ENCODE data around the gene DSCAML1.

The DSCAML1 gene

DNA sequence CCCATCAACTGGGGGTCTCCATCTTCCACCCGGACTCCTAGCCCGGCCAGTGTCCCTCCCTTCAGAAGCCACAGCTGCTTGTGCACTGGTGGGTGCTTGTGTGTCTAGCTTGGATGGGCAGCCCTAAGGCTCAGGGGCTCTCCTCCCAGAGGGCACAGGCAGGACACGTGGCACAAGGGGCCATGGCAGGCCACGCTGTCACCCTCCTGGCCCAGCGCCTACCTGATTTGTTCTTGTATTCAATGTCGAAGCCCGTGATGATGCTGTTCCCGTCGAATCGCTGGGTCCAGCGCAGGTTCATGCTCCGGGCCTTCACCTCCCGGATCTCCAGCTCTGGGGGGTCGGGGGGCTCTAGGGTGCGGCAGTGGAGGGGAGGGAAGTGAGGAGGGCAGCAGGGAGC lies 316.8 kb downstream of the DSCAML1 start:
- no peak for DNase-seq

DNA sequence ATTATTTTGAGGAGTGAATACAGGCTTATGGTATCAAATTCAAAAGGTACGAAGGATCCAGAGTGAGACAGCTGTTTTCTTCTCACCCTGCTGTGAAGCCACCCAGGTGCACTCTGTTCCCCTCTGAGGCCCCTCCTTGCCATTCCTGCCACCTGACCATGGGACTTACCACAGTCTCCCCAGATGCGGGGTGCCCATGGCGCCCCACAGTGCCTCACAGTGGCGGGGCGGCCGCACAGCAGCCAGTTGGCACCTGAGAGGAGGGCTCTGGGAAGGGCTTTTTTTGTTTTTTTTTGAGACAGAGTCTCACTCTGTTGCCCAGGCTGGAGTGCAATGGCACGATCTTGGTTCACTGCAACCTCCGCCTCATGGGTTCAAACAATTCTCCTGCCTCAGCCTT lies 317.6 kb downstream of the DSCAML1 start:
- no peak for DNase-seq

DNA sequence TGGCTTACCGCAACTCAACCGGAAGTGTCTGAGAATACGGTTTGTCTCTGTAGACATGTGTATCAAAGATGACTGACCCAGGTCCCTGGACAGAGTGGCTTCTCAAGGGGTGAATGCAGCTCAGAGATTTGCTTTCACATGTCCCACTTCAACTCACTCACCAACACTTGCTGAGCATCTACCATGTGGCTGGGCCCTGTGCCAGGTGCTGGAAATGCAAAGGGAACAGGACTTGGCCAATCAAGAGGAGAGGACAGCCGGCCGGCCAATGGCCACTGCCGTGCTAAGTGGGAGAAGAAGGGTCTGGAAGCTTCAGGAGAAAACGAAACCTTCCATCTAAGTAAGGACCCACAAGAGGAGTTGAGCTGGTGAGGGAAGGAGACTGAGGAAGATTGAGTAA lies 318.1 kb downstream of the DSCAML1 start:
- DNase-seq = no peak

DNA sequence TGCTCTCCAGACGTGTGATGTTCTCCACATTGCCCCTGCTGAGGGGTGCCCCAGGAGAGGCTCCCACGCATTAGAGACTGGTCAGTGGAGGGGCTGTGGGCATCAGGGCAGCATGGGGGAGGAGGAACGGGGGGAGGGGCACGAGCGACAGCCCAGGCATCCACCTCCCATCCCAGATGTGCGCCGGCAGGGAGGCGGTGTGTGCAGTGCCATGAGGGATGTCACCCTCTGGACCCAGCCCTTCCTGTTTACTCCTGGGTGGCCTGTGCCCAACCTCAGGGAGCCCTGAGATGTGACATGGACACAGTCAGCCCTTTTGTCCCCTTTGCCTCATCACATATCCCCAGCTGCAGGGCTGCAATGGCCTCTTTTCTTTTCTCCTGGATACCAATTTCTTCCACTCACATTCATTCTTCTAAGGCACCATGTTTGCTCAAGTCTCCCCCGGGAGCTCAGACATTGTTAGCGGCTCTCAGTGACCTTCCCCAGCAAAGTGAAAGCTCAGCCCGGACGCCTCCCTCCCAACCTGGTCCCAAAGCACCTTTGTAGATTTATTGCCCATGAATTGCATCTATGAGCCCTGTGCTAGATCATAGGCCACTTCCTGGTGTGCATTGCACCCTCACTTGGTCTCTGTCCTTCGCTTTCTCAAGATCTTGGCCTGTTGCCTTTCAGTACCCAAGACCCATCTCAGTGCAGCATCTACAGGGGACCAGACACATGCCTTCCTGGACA lies 318.7 kb downstream of the DSCAML1 start:
- DNase-seq = no peak

DNA sequence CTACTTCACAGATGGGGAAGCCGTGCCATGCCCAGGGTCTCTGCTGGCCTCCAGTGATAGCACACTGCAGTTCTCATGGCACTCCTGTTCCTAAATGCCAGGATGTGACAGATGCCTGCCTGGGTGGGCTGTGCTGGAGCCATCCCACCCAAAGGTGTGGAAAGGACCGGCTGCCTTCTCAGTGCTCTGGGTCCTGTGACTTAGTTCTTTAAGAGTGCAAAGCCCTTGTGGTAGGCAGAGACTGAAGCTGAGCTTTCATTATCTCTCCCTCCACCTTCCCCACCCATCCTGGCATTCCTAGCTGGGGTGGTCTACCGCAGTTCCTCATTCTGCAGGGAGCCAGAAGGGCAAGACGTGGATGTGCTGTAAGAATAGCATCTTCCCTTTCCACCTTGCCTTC lies 319.3 kb downstream of the DSCAML1 start:
- DNase-seq = no peak

DNA sequence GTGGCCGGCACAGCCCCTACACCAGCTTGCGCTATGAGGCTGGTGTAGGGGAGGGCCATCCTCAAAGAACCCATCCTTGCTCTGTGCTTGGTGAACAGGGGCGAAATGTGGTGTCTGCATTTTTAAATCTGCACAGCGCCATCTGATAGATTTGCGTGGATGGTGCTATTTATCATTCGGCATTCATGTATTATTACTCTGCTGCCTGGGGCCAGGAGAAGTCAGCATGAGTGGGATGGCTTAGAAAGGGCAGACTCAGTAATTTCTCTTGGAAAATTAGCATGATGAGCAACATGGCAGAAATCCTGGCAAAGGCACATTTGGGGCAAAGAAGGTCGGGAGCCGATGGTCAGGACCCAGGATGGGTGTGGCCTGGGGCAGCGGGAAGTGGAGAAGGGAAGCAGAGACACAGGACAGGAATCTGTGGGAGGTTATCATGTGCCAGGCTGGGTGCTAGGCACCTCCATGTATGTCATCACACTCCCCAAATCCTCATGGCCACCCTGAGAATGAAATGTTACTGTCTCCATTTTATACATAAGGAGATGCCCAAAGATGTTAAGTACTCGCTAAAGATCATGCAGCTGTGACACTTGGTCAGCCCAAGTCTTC lies 320.4 kb downstream of the DSCAML1 start:
- DNase-seq = no peak

DNA sequence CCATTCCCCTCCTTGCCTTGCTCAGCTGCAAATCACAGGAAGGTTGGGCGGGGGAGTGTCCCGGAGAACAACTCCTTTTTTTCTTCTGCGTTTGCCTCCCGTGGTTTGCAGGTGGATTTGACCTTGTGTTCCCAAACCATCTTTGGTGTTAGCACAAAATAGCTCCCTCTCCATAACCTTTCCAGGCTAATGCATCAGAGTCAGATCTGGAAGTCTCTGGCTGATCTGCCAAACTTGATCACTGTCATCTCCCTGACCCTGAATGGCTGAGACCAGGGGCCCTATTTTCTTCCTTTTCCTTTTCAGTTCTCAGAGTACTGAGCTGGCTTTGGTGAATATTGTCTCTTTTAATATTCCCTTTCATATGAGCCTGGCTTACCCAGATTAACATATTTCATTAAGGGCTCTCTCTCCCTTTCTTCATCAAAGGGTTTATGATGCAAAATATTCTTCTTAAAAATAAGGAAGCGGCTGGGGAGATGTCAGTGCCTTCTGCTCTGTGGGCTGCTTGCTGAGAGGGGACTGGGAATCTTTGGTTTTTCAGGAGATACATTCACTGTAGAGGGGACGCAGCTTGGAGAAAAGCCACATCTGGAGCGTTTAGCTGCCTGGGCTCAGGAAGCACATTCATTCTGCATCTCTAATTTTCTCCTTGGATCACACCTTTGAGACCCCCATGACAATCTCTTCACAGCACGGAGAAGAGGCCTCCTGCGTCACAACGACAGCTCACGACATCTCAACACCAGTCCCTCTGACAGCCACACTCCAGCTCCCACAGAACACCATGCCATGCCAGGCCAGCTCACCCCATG lies 321.1 kb downstream of the DSCAML1 start:
- DNase-seq = no peak

DNA sequence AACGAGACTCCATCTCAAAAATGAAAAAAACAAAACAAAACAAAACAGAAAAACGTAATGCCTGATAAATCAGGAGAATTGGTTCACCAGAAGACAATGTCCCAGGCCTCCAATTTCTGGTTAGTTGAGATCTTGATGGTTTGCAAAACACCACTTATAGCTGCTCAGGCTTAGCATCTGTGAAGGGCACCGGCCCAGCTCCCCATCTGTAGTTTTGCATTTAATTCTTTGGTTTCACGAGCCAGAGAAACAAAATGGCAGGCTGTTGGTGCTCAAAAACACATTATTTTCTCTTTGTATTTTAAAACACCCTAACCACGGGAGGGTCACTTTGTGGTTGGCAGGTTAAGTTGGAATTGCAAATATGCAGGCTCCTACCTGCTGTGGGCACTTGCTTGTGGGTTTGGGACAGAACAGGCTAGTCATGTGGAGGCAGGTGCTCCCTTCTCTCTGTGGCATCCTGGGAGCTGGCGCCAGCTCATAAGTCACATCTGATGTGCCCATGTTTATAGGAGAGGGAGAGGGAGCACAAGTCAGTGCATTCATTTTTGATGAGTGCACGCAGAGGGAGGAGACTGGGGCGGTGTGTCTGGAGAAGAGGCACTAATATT lies 323.4 kb downstream of the DSCAML1 start:
- DNase-seq = no peak

DNA sequence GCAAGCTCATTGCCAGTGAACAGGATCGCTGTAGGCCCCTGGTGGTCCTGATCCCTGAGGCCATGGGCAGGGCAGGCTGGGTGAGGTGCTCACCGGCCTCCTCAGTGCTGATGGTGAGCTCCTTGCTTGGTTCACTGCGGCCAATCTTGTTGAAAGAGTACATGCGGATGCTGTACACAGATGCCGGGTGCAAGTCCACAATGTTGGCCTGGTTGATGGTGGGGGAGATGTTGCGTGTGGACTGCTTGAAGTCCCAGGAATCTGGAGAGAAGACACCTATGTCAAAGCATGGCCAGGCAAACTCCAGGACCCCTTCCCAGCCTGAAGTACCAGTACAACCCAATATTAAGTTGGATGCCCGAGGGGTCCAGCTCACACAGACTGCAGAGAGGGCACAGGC lies 325.2 kb downstream of the DSCAML1 start:
- DNase-seq = no peak

DNA sequence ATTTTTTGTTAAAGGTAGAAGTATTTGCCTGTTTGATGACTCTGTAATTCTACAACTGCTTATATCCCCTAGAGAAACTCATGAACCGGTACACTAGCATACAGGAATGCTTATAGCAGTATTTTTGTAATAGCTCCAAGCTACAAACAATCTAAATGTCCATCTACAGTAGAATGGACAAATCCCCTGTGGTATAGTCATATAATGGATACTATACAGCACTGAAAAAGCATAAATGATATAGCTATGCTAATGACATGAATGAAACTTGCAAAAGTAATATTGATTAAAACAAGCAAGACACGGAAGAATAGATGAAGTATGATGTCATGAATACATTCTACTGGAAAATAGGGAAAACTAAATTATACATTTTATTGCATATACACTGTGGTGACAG lies 326.4 kb downstream of the DSCAML1 start:
- no peak for DNase-seq

DNA sequence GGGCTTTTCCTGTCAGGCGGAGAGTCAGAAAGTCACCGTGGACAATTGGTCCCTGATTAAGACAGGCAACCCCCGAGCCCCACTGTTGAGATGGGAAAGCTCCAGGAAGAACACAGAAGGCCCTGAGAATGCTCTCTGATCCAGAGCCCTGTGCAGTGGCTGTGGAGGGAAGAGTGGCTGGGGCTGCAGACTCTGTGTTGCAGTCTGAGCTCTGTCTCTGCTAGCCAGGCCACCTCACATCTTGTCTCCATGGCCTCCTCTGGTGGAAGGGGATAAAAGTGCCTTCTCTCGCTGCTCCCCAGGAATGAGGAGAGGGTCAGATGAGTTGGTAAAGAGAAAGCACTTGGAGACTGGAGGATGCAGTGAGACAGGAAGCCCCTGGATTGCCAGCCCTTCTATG lies 328.1 kb downstream of the DSCAML1 start:
- DNase-seq = no peak

DNA sequence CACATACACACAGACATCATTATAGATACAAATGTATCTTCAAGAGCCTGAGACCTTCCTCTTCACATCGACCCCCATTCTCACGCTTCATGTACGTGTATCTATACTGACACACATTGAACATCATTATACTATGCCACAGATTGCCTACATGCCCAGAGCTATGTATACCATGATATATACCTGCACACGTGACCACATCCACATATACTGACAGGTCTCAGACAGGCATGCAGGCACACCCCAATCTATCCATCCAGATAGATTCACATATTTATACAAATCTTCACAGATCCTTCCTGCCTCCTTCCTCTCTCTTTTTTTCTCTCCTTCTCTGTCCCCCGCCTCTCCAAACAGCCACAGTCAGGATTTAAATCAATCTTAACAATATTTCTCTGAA lies 329.2 kb downstream of the DSCAML1 start:
- DNase-seq = no peak

DNA sequence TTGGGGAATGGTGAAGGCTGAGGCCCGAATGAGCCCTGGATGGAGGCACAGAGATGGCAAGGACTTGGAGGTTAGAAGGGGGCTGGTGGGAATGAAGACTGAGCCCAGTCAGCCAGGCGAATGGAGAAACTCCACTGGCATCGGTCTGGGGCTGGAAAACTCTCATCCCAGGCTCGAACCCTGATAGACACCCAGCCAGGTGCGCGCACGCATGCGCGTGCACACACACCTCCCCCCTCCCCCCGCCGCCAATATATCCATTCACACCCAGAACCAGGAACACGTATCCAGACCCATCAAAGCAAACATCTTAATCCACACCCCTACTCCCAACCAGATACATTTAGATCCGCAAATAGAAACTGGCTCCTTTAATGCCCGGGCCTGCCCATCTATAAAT lies 330.1 kb downstream of the DSCAML1 start:
- DNase-seq = no peak

DNA sequence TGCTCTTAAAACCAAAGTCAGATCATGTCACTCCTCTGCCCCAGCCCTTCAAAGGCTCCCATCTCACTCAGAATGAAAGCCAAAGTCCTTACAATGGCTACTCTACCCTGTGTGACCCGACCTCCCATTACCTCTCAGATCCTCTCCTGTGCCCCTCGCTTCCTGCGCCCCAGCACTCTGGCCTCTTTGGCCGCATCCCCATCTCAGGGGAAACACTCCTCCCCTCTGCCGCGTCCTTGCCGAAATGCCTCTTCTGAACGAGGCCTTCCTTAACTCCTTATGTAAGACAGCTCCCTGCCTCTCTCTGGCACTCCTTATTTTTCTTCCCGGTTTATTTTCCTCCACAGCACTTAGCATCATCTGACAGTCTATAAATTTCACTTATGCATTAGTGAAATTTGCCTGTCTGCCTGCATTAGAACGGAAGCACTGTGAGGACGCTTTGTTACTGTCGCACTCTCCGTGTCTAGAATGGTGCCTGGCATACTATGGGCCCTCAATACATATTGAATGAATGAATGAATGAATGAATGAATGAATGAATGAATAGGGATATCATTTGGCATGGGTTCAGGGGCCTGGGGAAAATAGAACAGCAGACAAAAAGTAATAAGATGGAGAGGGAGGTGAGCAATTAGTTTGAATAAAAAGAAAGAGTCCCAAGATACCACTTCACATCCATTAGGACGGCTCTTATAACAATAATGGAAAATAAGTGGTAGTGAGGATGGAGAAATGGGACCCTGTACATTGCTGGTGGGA lies 331.6 kb downstream of the DSCAML1 start:
- no peak for DNase-seq

DNA sequence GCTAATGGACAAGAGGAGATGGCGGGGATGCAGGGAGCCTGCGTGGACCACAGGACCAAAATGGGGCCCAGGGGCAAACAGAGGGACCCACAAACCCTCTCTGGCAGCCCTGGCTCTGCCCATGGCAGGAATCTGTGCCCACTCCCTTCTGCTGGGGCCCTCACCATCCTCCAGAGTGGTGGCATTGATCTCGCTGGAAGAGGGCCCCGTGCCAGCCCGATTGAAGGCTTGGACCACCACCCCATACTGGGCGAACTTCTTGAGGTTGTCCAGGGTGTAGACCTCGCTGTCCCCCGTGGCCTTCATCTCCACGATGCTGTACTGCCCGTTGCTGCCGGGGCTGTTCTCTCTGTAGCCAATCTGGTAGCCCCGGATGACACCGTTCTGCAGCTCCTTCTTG lies 332.2 kb downstream of the DSCAML1 start:
- no peak for DNase-seq

DNA sequence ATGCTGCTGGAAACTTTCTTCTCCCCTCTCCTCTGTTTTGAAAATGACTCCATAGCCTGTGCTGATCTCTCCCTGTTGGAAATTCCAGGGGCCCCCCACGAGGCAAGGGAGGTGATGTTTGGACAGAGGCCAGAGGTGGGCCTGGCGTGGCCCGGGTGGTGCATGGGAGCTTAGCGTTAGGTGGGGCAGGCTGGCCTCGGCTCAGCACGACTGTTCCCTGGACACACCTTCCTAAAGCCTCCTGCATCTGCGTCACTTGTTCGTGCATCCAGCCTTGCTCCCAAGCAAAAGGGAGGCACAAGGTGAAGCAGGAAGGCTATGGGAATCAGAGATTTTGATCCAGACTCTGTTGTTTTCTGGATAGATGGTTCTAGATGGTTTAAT lies 334.2 kb downstream of the DSCAML1 start:
- DNase-seq = no peak

DNA sequence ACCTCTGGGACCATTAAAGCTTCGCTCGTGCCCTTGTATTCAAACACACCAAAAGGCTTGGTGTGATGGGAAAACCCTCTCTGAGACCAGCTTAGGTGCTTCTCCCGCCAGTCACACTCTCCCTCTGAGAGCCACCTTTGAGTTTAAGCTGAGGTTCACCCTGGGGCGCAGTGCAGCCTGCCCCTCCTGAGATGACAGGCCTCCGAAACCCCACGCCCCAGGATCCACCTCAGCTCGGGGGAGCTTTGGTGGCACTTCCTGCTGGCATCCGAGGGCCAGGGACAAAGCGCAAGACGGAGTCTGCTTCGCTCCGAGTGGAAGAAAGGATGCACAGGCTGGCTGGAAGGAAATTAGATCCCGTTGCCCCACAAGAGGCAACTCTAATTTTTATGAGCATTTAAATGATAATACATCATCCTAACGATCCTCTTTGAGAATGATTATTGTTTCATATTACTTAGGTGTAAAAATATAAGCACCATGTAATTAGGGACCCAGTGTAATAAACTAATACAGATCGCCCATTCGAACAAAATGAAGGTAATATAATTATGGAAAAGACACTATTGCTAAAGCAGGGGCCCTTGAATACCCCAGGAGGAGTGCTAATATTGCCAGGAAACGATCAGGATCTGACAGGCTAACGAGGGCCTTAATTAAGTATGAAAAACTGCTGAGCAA lies 334.7 kb downstream of the DSCAML1 start:
- no peak for DNase-seq

DNA sequence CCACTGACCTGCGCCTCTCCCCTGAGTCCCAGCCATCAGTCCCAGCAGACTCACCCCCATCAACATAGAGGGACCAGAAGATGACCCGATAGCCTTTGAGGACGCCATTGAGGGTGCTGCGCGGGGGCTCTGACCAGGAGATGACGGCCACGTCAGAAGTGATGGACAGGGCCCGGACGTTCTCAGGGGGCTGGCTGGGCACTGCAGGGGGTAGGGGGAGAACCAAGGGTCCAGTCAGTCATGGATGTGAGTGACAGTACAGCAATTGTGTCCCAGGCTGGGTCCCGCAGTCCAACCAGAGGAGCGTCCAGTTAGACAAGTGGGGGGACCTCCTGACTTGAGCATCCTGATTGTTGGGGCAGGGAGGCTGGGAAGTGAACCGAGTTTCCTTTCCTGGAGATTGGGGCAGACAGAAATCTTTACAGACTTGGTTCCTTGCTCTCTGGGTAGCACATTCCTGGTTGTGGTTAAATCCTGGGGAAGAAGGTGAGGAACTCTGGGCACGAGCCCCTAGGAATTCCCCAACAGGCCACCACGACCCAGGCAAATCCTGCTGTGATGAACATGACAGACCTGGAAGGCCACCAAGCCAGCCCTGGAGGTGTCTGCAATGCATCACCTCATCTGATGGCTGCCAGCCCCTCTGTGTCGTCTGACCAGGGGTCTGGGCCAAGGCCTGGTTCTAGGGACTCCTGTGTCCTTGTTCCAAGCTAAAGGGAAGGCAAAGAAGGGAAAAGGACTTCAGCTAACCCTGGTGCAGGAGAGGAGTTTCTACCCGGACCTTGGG lies 335.4 kb downstream of the DSCAML1 start:
- no peak for DNase-seq

DNA sequence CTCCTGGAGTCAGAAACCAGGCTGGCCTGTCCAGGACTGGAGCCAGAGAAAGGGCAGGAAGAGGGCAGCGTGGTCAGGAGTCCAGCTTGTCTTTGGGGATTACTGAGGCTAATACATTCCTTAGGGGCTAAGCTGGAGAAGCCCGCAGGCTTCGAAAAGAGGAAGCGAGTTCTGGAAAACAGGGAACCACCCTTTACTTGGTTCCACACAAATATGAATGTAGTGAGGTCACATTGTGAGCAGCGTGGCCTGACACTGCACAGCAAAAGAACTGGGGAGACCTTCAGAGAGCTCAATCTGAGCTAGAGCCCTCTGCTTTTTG lies 337.1 kb downstream of the DSCAML1 start:
- no peak for DNase-seq

DNA sequence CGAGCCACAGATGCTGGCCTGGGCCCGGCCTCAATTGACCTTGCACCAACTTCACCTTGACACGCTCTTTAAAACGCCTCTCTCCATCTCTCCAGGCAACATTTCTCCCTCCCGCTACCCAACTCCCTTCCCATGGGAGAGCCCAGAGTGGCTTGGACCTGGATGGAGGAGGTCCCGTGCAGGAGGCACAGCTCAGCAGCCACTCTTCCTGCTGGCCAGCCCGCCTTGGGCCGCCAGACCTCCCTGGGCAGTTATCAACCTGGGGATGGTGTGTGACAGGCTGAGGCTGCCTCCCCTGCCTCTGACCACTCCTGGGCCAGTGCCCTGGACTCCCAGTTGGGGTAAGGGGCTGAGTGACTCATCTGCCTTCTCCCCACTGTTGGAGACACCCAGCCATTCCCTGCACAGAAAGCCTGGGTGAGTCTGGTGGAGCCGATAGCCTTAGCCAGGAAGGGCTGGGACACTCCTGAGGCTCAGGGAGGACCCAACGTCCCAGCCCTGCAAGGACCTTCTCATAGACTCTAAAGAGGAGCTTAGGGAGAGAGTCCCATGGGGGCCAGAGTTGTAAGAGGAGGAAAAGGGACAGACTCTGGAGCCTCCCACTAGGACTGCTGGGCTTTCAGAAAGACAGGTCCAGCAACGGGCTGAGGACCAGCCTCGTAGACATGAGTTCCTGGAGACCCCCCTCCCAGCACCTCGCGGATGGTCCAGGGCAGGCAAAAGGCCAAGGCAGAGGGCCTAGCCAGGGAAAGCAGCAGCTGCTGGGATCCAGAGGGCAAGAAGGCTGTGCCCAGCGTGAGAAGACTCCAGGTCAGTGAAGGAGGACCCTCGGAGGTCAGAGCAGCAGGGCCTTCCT lies 337.7 kb downstream of the DSCAML1 start:
- DNase-seq = no peak
